ENCODE measurements around the gene FIBIN.

The FIBIN gene

DNA sequence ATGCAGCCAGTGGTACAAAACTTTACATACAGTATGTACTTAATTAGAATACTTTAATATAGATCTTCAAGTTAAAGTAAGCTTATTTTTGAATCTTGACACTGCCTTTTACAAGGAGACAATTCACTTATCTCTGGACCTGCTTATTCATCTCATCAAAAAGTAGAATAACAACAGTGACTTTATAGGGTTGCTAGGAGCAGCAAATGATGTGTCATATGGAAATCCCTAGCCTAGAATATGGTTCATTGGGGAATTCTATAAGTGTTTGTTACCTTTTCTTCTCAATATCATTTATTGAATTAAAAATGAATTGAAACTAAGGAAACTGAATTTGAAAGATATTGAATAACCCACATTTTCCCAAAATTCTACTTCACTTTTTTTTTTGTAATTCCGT is 45.0 kb upstream of the FIBIN start:
- no peak overlapping the region for H3K4me3 ChIP-seq (ENCODE audit: low read depth, low read length)
- POLR2A ChIA-PET = interaction anchor here (1.7 kb wide), 1 partner anchor 45 kb away, joined by 9 read pairs; the partner anchor contains the start of gene FIBIN
- no peak for DNase-seq (ENCODE audit: low read depth, low spot score)
- CTCF ChIA-PET = interaction anchor here (0.8 to 1.6 kb wide), 5 partner anchors 11 to 210 kb away, joined by 3 to 4 read pairs (median 3); no protein-coding TSS in a partner anchor
- TF ChIP-seq, protein P1, sequence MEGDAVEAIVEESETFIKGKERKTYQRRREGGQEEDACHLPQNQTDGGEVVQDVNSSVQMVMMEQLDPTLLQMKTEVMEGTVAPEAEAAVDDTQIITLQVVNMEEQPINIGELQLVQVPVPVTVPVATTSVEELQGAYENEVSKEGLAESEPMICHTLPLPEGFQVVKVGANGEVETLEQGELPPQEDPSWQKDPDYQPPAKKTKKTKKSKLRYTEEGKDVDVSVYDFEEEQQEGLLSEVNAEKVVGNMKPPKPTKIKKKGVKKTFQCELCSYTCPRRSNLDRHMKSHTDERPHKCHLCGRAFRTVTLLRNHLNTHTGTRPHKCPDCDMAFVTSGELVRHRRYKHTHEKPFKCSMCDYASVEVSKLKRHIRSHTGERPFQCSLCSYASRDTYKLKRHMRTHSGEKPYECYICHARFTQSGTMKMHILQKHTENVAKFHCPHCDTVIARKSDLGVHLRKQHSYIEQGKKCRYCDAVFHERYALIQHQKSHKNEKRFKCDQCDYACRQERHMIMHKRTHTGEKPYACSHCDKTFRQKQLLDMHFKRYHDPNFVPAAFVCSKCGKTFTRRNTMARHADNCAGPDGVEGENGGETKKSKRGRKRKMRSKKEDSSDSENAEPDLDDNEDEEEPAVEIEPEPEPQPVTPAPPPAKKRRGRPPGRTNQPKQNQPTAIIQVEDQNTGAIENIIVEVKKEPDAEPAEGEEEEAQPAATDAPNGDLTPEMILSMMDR (IDR thresholded peaks at IDR 0.05; ENCODE audit: insufficient read depth, low read length, missing control alignments) = no peak

DNA sequence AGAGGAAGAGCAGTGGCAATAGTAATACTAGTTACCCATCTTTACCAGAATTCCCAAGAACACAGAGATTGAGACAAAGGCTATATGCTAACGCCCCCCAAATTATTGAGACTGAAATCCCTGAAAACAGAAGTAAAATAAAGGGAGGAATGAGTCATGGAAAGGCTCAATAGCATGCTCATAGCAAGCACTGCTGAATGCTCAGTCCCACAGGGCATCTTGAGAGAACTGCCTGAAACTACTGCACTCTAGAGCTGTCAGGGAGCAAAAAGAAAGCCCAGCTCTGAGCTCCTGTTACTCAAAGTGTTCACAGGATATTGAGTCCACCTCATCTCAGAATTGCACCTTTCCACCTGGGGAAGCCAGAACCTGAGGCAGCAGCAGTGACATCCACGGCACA is 44.1 kb upstream of the FIBIN start:
- H3K4me3 ChIP-seq (ENCODE audit: low read depth, low read length) = no peak overlapping the region

DNA sequence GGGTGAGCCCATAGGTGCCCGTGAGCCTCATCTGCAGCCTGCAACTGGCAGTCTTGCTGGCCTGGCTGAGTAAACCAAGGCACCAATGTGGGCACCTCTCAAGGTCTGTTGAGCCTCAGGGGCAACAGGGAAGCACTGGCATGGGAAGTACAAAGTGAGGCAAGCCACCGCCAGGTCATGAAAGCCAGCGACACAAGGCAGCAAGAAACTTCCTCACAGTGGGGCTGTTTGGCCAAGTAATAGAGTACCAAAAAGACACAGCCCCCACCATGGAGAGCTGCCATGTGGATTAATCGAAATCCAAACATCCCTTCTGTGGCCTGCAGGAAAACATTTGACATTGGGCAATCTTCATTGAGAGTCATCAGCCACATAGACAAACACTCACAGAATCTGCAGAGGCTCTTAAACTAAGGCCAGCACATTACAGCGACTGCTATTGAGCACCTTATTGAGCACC is 43.6 kb upstream of the FIBIN start:
- ChIA-PET CTCF (interaction anchor here (1.2 kb wide), 1 partner anchor 209 kb away, joined by 6 read pairs; no protein-coding TSS in a partner anchor), POLR2A (no interaction called here)
- no peak overlapping the region for H3K4me3 ChIP-seq (ENCODE audit: low read depth, low read length)
- DNase-seq (ENCODE audit: low read depth, low spot score) = peak; percentile 76
- TF ChIP-seq, protein P1 (IDR thresholded peaks at IDR 0.05; ENCODE audit: insufficient read depth, low read length, missing control alignments) = no peak

More for the DNA sequence above, 44.1 kb upstream of the FIBIN start:
- TF ChIP-seq, protein P1 (IDR thresholded peaks at IDR 0.05; ENCODE audit: insufficient read depth, low read length, missing control alignments) = no peak
- DNase-seq (ENCODE audit: low read depth, low spot score) = no peak
- ChIA-PET CTCF (interaction anchor here (0.9 to 1.2 kb wide), 2 partner anchors 130 to 209 kb away, joined by 3 to 6 read pairs; no protein-coding TSS in a partner anchor), POLR2A (interaction anchor here (0.6 kb wide), 1 partner anchor 169 kb away, joined by 3 read pairs; no protein-coding TSS in a partner anchor)

DNA sequence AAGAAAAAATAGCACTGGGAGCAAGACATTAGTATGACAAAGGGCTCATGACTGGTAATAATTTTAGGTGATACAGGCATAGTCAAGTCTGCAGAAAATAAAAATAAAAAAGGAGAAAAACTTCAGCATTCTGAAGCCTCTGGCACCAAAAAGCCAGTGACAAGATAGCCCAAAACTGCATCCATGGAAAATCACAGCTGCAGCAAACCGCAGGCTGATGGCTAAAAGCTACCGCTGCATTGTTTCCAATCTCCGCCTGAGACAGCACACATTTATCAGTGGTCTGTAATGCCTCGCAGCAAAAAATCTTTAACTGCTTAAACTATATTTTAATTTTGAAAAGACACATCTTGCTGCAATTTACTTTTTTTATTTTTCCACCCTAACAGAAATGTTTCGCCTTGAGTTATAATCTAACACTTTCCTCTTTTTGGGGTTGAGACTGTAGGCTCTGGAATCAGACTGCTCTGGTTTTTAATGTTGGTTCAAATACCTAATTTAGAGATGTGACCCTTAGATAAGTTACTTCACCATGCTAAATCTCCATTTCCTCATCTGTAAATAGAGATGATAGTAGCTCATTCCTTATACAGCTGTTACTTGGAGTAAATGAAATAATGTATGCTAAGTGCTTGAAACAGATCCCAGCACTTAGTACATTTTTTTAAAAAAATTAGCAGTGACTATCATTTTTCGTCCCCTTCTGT is 42.0 kb upstream of the FIBIN start:
- CTCF ChIA-PET = interaction anchor here (2.5 kb wide), 1 partner anchor 207 kb away, joined by 7 read pairs; no protein-coding TSS in a partner anchor
- POLR2A ChIA-PET = no interaction called here

DNA sequence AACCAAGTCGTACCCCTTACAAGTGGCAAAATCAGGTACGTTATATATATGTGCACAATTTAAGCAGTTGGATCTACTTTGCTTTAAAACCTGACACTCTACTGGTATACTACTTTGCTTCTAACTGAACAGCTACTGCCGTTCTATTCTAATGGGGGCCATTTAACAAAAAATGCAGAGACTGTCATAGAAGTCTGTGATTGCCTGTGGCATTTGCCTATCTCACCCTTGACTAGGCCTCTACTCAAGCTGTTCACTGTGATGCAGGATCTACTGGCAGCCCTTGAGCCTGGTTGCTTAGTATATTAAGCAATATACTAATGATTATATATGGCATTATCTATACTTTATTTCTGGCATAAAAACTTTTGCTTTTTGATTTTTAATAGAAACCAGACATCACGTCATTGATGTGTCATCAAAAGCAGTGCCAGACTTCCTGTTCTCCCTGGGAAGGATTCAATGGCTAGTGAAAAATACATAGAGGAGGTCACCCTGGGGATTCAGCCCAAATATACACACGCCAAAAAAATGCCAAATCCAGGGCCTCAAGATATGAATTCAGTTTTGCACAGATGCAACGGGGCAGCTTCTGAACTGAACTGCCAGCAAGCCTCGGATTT is 40.0 kb upstream of the FIBIN start:
- TF ChIP-seq, protein P1 (IDR thresholded peaks at IDR 0.05; ENCODE audit: insufficient read depth, low read length, missing control alignments) = no peak
- no peak for DNase-seq (ENCODE audit: low read depth, low spot score)
- CTCF ChIA-PET = interaction anchor here (0.8 to 2.5 kb wide), 3 partner anchors 28 to 205 kb away, joined by 3 to 7 read pairs (median 3); no protein-coding TSS in a partner anchor
- POLR2A ChIA-PET = no interaction called here
- H3K4me3 ChIP-seq (ENCODE audit: low read depth, low read length) = no peak overlapping the region

More for the DNA sequence above, 42.0 kb upstream of the FIBIN start:
- TF ChIP-seq, protein P1 (IDR thresholded peaks at IDR 0.05; ENCODE audit: insufficient read depth, low read length, missing control alignments) = no peak
- no peak overlapping the region for H3K4me3 ChIP-seq (ENCODE audit: low read depth, low read length)
- DNase-seq (ENCODE audit: low read depth, low spot score) = no peak

Data from AG04449 (cell line).